Mammary epithelial cell (primary cell): Measurements from ENCODE around the gene RALGPS1.

ENCODE experiments used
- EZH2 ChIP-seq: IDR thresholded peaks from 2 replicates; pipeline ENCODE4 v1.6.1; 2012; ENCODE audit warnings: low read length, inconsistent platforms, borderline replicate concordance
- TF ChIP-seq, protein P1 (sequence below), 2 donors: IDR thresholded peaks in 1 of 2; conservative IDR thresholded peaks in 1 of 2; 2 replicates each; pipeline ENCODE4 v1.5.1; 2011 to 2012; ENCODE audit warnings: inconsistent platforms in 2 of 2, low read length in 2 of 2, mild to moderate bottlenecking in 2 of 2, control low read depth in 1 of 2, low read depth in 1 of 2; ENCODE audit not compliant: insufficient read depth in 1 of 2; ENCODE audit errors: extremely low read depth in 1 of 2

DNA sequence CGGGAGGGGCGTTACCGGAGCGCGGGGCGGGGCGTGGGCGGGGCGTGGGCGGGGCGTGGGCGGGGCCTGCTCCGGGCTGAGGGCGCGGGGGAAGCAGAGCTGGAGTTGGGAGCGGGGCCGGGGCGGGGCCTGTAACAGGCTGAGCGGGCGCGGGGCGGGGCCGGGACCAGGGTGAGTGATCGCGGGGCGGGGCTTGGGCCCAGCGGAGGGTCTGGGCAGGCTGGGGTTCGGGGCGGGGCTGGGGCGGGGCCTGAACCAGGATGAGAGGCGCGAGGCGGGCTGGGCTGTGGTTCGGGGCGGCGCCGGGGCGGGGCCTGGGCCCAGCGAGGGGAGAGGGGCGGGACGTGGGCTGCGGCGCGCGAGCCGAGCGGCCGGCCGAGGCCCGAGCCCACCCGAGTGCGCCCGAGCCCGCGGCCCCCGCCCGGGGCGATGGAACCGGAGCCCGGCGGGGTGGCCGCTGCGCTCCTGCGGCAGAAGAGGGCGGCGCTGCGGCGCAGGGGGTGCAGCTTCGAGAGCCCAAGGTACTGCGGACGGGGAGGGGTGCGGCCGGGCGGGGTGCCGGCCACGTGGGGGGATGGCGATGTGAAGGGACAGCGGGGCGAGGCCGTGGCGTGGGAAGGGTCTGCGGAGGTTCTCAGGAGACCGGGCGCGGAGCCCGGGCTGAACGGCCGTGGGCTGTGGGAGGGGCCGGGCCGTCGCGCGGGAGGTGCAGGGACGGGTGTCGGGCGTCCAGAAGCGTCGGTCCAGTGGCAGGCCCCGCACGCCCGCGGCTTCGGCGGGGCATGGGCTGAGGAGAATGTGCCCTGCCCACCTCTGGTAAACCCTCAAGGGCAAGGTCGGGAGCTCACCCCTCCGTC lies 310.5 kb downstream of the RALGPS1 start:
- TF ChIP-seq, protein P1, sequence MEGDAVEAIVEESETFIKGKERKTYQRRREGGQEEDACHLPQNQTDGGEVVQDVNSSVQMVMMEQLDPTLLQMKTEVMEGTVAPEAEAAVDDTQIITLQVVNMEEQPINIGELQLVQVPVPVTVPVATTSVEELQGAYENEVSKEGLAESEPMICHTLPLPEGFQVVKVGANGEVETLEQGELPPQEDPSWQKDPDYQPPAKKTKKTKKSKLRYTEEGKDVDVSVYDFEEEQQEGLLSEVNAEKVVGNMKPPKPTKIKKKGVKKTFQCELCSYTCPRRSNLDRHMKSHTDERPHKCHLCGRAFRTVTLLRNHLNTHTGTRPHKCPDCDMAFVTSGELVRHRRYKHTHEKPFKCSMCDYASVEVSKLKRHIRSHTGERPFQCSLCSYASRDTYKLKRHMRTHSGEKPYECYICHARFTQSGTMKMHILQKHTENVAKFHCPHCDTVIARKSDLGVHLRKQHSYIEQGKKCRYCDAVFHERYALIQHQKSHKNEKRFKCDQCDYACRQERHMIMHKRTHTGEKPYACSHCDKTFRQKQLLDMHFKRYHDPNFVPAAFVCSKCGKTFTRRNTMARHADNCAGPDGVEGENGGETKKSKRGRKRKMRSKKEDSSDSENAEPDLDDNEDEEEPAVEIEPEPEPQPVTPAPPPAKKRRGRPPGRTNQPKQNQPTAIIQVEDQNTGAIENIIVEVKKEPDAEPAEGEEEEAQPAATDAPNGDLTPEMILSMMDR (conservative IDR thresholded peaks at IDR 0.05 in 1 of 2, IDR thresholded peaks at IDR 0.05 in 1 of 2; ENCODE audit: extremely low read depth in 1 of 2, insufficient read depth in 1 of 2, low read depth in 1 of 2, low read length in 2 of 2) = no peak
- no peak for TF ChIP-seq EZH2
